NK-92 treated with Interleukin-12 subunit alpha and Interleukin-12 subunit beta, amount 100 ng/mL, for 24 hours (cell line): ENCODE measurements around the gene DDX51.

Experiments
- DNase-seq: peaks from one replicate; lab custom pipeline; 2025; lab: John Stamatoyannopoulos, UW

The DDX51 gene

DNA sequence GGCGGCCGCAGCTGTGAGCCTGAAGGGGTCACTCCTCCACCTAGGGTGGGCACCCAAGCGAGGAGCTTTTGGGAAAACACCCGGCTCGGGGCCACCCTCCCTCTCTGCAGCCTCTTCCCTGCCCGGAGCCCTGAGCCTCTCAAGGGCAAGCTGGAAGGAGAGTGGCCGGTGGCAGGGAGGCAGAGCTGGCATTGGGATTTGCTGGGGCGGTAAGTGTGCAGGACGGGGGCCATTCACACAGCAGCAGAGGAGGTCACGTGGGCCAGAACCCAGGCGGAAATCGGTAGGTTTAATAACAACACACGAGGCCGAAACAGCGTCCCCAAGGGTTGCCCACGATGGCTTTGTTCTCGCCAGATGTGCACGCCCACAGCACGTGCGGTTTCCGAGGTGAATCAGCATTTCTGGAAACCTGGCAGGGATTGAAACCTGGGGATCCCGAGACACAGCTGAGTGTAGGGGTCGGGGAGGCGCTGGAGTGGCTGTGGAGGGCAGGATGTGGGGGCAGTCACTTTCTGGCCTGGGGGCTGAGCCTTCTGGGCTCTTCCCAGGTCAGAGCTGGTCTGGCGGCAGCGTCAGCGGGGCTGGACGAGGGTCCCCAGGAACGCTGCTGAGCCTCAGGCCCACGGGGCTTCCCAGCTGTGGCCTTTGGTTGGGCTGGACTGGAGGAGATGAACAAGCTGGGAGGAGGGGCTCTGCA lies 23.6 kb upstream of the DDX51 start:
- DNase-seq = no peak

DNA sequence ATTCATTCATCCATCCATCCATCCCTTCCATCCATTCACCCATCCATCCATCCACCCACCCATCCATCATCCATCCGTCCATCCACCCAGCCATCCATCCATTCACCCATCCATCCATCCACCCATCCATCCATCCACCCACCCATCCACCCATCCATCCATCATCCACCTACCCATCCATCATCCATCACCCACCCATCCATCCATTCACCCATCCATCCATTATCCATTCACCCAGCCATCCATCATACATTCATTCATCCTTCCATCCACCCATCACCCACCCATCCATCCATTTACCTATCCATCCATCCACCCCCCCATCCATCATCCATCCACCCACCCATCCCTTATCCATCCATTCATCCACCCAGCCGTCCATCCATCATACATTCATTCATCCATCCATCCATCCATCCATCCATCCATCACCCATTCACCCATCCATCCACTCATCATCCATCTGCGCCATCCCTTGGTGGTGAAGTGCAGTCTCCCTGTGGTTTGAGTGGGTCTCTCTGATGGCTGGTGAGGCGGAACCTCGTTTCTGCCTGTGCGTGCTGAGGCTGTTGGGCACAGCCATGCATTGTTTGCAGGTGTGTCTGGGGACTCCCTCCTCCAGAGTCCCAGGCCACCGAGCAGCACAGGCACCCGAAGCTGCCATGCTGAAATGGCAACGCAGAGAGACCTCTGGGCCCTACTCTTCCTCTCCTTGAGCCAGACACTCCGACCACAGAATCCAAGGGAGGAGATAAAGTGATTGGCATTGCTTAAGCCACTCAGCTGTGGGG lies 22.9 kb upstream of the DDX51 start:
- DNase-seq = no peak

DNA sequence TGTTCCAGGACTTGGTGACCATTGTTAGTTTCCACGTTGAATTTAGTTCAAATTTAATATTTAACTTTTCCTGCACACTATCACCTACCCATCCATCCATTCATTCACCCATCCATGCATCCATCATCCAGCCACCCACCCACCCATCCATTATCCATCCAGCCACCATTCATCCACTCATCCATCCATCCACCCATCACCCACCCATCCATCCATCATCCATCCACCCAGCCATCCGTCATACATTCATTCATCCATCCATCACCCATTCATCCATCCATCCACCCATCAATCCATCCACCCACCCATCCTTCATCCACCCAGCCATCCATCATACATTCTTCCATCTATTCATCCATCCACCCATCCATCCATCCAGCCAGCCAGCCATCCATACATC lies 22.0 kb upstream of the DDX51 start:
- DNase-seq = no peak

DNA sequence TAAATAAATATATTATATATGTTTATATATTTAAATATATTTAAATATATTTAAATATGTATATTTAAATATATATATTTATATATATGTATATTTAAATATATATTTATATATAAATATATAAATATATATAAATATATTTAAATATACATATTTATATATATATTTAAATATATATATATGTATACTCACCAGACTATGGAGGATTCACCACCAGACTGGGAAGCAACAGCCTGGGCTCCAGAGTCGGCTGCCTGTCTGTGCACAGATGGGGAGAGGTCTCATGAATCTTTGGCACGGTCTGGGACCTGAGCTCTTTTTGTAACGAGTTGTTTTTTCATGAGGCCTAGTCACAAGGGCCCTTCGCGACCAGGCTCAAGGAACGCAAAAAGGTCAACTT lies 21.5 kb upstream of the DDX51 start:
- DNase-seq = no peak

DNA sequence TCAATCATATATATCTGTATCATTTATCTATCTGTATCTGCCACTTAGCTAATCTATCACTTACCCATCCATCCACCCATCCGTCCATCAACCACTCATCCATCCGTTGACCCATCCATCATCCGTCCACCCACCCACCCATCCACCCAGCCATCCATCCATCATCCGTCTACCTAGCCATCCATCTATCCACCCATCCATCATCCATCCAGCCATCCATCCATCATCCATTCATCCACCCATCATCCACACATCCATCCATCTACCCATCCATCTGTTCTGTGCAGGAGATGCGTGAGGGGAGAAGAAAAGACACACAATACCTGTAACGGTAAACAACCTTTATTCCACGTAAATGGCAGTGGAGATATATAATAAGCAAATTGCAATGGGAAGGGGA lies 20.3 kb upstream of the DDX51 start:
- no peak for DNase-seq

DNA sequence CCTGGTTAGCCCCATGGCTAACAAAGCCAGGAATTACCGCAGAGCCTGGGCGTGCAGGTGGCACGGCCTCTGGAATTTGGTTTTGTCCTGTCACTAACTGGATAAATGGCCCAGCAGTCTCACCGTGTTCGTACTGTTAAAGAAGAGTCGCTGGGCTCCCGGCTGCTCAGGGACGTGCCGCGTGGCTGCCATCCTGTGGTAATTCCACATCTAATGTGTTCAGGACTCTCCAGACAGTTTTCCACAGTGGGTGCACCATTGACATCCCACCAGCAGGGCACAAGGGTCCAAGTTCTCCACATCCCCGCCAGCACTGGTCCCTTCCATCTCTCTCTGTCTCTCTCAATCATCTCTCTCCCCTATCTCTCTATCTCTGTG lies 19.8 kb upstream of the DDX51 start:
- no peak for DNase-seq

DNA sequence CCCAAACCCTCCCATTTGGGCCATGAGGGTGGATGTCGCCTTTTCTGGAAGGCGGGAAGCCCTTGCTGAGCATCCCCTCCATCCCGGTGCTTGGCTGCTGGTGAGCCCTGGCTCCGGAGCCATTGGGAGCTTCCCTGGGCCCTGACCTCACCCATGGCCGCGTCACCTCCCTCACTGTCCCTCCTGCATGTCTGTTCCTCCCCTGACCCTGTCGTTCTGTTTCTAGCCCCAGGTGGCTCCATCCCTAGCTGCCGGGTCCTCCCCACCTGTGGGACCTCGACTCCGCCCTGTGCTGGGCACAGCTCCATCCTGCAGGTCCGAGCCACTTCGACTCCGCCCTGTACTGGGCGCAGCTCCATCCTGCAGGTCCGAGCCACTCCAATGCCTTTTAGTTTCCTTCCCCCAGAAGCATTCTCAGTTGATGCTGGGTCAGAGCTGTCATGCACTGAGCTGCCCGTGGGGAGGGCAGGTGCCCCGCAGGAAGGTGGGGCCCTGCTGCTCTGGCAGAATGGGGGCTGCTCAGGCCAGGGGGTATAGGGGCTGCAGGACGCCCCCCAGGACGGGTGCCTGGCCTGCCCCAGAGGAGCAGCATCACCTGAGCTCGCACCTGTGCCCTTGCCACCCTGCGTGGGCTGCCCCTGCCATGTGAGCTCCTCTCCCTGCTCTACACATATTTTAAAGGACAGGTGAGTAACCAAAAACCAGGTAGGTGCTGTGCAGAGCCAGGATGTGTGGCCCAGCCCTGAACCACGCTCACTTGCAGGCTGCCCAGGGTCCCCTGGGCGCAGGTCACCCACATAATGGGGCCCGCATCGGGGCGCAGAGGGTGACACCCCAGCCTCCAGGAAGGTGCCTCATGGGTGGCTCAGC lies 19.2 kb upstream of the DDX51 start:
- no peak for DNase-seq

DNA sequence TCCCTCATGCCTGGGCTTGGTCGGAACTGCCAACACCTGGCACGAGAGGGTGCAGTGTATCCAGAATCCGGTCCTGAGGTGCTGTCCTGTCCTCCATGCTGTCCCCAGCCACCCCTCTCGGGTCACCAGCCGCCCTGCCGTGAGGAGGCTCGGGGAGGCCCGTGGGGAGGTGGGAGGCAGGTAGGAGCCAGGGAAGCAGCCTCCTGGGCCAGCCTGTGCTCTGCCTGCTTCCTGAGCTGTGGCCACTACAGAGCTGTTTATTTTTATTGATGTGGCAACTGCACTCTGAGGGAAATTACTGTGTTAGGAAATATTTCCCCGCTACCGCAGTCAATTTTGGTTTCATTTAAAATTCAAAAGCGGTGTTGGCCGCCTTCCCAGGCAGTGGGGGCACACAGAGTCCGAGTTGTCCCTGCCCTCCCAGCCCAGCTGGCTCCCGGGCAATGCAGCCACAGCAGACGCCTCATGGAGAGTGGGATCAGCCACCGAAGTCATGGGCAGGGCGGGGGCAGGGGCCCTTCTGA lies 18.5 kb upstream of the DDX51 start:
- no peak for DNase-seq

DNA sequence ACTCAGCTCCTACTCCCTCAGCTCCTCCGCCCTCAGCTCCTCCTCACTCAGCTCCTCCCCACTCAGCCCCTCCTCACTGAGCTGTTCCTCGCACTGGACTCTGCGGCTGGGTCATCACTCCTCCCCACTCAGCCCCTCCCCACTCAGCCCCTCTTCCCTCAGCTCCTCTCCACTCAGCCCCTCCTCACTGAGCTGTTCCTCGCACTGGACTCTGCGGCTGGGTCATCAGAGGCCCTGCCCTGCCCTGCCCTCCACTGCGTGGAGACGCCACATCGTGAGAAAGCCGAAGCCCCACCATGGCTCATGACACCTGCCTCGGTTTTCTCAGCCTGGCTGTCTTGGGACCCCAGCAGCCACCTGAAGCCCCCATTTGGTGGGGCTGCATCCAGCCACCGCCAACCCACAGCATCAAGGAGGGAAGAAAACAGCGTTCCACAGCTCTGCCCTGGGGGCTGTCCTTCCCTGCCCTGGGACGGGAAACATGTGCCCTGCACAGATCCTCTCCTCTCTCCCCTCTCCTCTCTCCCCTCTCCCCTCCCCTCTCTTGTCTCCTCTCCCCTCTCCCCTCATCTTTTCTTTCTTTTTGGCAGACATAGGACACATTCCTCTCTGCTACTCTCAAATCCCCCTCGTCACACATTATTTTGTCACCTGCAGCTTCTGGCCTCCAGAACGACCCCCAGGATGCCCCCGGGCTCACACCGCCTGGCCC lies 17.8 kb upstream of the DDX51 start:
- no peak for DNase-seq

DNA sequence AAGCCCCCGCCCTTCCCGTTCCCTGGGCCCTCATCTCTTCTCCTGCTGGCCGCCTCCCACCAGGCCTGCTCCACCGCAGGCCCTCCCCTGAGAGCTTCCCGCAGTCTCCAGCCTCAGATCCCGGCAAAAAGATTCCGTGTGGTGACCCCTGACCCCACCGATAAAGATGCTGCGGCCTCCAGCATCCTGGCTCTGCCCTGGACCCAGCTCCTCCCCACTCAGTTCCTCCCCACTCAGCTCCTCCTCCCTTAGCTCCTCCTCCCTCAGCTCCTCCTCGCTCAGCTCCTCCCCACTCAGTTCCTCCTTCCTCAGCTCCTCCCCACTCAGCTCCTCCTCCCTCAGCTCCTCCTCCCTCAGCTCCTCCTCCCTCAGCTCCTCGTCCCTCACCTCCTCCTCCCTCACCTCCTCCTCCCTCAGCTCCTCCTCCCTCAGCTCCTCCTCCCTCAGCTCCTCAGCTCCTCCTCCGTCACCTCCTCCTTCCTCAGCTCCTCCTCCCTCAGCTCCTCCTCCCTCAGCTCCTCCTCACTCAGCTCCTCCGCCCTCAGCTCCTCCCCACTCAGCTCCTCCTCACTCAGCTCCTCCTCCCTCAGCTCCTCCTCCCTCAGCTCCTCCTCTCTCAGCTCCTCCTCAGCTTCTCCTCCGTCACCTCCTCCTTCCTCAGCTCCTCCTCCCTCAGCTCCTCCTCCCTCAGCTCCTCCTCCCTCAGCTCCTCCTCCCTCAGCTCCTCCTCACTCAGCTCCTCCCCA lies 17.1 kb upstream of the DDX51 start:
- no peak for DNase-seq

DNA sequence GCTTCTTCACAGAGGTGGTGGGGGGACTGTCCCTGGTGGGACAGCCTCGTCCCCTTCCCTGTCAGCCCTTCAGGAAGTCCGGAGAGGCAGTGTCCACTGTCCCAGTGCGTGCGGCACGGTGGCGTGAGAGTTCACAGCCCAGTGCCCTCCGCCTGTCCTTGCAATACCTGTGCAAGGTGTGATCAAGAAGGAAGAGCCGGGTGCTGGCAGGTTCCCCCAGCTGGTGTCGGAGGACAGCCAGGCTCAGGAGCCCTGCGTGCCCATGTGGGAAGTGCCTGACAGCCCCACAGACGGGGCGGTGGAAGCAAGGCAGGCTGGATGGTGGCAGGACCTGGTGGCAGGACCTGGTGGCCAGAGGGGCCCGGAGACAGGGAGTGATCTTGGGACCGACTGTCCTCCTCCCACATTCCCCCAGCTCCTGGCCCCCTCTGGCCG lies 16.5 kb upstream of the DDX51 start:
- DNase-seq = no peak

DNA sequence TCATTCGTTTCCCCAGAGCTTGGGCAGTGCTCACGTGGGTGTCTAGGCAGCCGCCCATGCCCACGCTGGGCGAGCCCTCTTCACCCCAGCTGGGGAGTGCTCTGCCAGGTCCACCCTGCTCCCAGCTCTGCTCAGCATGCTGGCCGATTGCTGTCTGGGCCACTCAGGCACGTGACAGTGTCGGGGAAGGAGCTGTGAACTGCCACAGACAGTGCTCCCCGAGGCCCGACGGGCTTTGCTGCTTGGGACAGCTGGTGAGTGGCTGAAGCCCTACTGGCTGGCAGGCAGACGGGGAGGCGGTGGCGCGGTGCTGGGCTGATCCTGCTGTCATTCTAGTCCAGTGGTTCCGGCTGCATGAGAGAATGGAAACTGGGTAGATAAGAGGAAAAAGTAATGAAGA lies 15.9 kb upstream of the DDX51 start:
- no peak for DNase-seq

DNA sequence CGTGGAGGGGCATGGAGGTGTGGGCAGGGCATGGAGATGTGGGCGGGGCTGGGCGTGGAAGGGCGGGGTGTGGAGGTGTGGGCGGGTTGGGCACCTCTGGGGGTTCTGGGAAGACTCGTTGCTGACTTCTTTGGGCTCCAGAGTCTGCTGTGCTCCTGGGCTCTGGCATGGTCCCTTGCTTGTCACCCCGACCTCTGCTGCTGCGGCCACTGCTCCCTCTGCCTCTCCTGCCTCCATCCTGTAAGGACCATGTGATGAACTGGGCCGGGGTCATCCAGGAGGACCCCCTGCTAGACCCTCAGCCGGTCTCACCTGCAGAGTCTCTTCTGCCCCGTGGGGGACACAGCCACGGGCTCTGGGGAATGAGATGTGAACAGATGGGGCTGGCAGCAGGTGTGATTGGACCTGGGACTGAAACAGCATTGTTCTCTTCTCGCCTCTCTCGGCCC lies 15.5 kb upstream of the DDX51 start:
- no peak for DNase-seq

DNA sequence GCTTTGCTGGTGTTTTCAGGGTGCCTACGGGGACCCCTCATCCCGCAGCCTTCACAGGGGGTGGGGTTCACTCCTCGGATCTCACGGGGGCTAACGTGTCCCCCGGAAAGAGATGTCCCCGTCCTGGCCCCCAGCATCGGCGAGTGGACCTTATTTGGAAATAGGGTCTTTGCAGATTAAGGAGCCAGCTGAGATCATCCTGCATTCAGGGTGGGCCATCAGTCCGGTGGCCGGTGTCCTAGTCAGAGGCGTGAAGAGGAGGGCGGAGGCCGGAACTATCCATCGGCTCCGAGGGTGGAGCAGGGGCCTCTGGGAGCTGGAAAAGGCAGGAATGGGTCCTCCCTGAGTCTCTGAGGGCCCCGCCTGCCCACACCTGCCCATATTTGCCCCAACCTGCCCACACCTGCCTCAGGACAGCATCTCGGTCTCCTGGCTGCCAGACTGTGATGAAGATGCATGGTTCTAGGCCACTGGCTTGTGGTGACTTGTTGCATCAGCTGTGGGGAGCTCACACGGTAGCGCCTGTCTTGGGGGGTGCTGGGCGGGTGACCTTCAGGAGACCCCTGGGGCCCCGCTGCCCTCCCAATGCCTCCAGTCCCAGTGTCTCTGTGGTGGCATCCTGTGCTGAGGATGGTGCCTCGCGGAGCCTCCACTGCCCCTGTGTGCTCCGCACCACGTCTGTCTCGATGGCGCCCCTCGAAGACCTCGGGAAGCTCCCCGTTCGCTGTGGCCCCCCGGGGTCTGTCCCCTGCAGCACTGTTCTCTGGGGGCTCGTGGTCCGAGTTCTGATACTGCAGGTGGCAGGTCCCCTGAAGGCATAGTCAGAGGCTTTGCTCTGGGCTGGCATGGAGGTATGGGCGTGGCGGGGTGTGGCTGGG lies 14.8 kb upstream of the DDX51 start:
- no peak for DNase-seq

DNA sequence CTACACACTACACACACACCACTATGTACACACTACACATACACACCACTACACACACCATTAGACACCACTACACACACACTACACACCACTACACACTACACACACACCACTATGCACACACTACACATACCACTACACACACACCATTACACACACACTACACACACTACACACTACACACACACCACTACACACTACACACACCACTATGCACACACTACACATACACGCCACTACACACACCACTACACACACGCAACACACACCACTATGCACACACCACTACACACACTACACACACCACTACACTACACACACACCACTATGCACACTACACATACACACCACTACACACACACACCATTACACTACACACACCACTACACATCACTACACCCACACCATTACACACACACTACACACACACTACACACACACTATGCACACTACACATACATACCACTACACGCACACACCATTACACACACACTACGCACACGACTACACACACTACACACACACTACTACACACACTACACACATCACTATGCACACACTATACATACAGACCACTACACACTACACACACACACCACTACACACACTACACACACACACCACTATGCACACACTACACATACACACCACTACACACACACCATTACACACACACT lies 13.8 kb upstream of the DDX51 start:
- no peak for DNase-seq

DNA sequence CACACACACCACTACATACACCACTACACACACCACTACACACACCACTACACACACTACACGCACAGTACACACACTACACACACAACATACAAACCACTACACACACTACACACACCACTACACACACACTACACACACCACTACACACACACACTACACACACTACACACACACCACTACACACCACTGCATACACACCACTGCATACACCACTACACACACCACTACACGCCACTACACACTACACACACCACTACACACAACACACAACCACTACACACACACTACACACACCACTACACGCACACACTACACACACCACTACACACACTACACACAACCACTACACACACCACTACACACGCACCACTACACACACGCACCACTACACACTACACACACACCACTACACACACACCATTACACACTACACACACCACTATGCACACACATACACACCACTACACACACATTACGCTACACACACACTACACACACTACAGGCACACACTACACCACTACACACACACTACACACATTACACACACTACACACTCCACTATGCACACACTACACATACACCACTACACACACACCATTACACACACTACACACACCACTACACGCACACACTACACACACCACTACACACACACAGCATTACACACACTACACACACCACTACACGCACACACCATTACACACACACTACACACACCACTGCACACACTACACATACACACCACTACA lies 12.6 kb upstream of the DDX51 start:
- no peak for DNase-seq

DNA sequence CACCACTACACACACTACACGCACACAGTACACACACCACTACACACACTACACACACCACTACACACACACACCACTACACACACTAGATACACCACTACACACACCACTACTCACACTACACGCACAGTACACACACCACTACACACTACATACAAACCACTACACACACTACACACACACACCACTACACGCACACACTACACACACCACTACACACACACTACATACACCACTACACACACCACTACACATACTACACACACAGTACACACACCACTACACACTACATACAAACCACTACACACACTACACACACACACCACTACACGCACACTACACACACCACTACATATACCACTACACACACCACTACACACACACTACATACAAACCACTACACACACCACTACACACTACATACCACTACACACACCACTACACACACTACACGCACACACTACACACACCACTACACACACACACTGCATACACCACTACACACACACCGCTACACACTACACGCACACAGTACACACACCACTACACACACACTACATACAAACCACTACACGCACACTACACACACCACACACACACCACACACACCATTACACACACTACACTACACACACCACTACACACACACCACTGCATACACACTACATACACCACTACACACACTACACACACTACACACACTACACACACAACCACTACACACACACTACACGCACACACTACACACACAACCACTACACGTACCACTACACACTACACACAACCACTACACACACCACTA lies 11.9 kb upstream of the DDX51 start:
- DNase-seq = no peak
